WTC11 (cell line): Measurements from ENCODE around the gene NPAS2. TPM values are rescaled to one million over a fixed set of nuclear protein-coding genes. Genes with fewer than 3 reads are reported as not detected.

Experiments used
- ATAC-seq: fragments of 200-7000 bp; cut with Tn5 transposase; 2 replicates; pipeline ENCODE4 v1.10.0; 2021; ENCODE audit warnings: mild to moderate bottlenecking, moderate library complexity
- CTCF ChIA-PET: fragments of 300-600 bp; sonication (Branson Sonifier 250); formaldehyde crosslinking; loops from one replicate; lab custom pipeline; 2021; ENCODE audit warnings: antibody characterized with exemption; lab: Charles Lee
- POLR2A ChIA-PET: fragments of 350-600 bp; sonication (Branson Sonifier 250); formaldehyde crosslinking; loops from one replicate; lab custom pipeline; 2021; ENCODE audit warnings: antibody characterized with exemption; lab: Charles Lee
- DNase-seq: peaks from one replicate; pipeline ENCODE4 v3.0.0; 2021; ENCODE audit warnings: low spot score
- H3K27ac Mint-ChIP-seq: 2 replicates; pipeline ENCODE4 v1.8.0; 2021; ENCODE audit warnings: mixed read lengths
- H3K27me3 Mint-ChIP-seq: 2 replicates; pipeline ENCODE4 v1.8.0; 2021; ENCODE audit warnings: low read depth, mild to moderate bottlenecking, moderate library complexity, mixed read lengths
- H3K36me3 Mint-ChIP-seq: 2 replicates; pipeline ENCODE4 v1.8.0; 2021; ENCODE audit warnings: mixed read lengths
- H3K4me1 Mint-ChIP-seq: 2 replicates; pipeline ENCODE4 v1.8.0; 2022; ENCODE audit warnings: mixed read lengths
- H3K4me3 Mint-ChIP-seq: 2 replicates; pipeline ENCODE4 v1.8.0; 2021; ENCODE audit warnings: mild to moderate bottlenecking, moderate library complexity, mixed read lengths
- H3K9me3 Mint-ChIP-seq: 2 replicates; pipeline ENCODE4 v1.8.0; 2021; ENCODE audit warnings: mixed read lengths
- ARID4B ChIP-seq: sonication (generic); formaldehyde crosslinking; IDR thresholded peaks from 2 replicates; pipeline ENCODE4 v1.8.0; 2023; ENCODE audit warnings: missing genetic modification reagents, mild to moderate bottlenecking, borderline replicate concordance
- CBFB ChIP-seq: sonication (generic); formaldehyde crosslinking; IDR thresholded peaks from 2 replicates; pipeline ENCODE4 v1.8.1; 2022; ENCODE audit warnings: mild to moderate bottlenecking, low read depth, missing genetic modification reagents
- ETV6 ChIP-seq: sonication (generic); formaldehyde crosslinking; IDR thresholded peaks from 2 replicates; pipeline ENCODE4 v1.8.1; 2022; ENCODE audit warnings: mild to moderate bottlenecking, missing genetic modification reagents
- FOXJ3 ChIP-seq: sonication (generic); formaldehyde crosslinking; IDR thresholded peaks from 2 replicates; pipeline ENCODE4 v1.9.0; 2021; ENCODE audit warnings: missing genetic modification reagents, mild to moderate bottlenecking, borderline replicate concordance
- FOXK1 ChIP-seq: sonication (generic); formaldehyde crosslinking; IDR thresholded peaks from 2 replicates; pipeline ENCODE4 v1.8.0; 2022; ENCODE audit warnings: mild to moderate bottlenecking, moderate library complexity, missing genetic modification reagents
- GTF2I ChIP-seq: fragments of 250-450 bp; sonication (Bioruptor Pico); conservative IDR thresholded peaks from 2 replicates; pipeline ENCODE4 v1.4.0; 2021; ENCODE audit warnings: mild to moderate bottlenecking
- HMGXB4 ChIP-seq: sonication (generic); formaldehyde crosslinking; IDR thresholded peaks from 2 replicates; pipeline ENCODE4 v1.8.1; 2023; ENCODE audit warnings: mild to moderate bottlenecking, moderate library complexity, missing genetic modification reagents
- IRF2 ChIP-seq: sonication (generic); formaldehyde crosslinking; IDR thresholded peaks from 2 replicates; pipeline ENCODE4 v1.8.0; 2022; ENCODE audit warnings: low read depth, missing genetic modification reagents, borderline replicate concordance
- MXD4 ChIP-seq: fragments of 250-450 bp; sonication (Bioruptor Pico); IDR thresholded peaks from 2 replicates; pipeline ENCODE4 v1.8.0; 2021; ENCODE audit warnings: mild to moderate bottlenecking, moderate library complexity, borderline replicate concordance
- SP1 ChIP-seq: sonication (generic); formaldehyde crosslinking; conservative IDR thresholded peaks from 2 replicates; pipeline ENCODE4 v1.8.1; 2022; ENCODE audit warnings: missing genetic modification reagents
- TEAD1 ChIP-seq: sonication (generic); formaldehyde crosslinking; IDR thresholded peaks from 2 replicates; pipeline ENCODE4 v1.8.0; 2022; ENCODE audit warnings: mild to moderate bottlenecking, missing genetic modification reagents
- TP53 ChIP-seq: sonication (generic); formaldehyde crosslinking; IDR thresholded peaks from 2 replicates; pipeline ENCODE4 v1.8.1; 2023; ENCODE audit warnings: mild to moderate bottlenecking, missing genetic modification reagents
- USF1 ChIP-seq: sonication (generic); formaldehyde crosslinking; IDR thresholded peaks from 2 replicates; pipeline ENCODE4 v1.8.0; 2022; ENCODE audit warnings: mild to moderate bottlenecking, missing genetic modification reagents
- ZBTB21 ChIP-seq: sonication (generic); formaldehyde crosslinking; IDR thresholded peaks from 2 replicates; pipeline ENCODE4 v1.8.1; 2023; ENCODE audit warnings: mild to moderate bottlenecking, missing genetic modification reagents, borderline replicate concordance
- ZNF232 ChIP-seq: sonication (generic); formaldehyde crosslinking; IDR thresholded peaks from 2 replicates; pipeline ENCODE4 v1.8.0; 2022; ENCODE audit warnings: mild to moderate bottlenecking, missing genetic modification reagents
- ZNF317 ChIP-seq: sonication (generic); formaldehyde crosslinking; IDR thresholded peaks from 2 replicates; pipeline ENCODE4 v1.8.1; 2023; ENCODE audit warnings: low read depth, mild to moderate bottlenecking, moderate library complexity, missing genetic modification reagents, borderline replicate concordance
- total RNA-seq: library from RNA; stranded (reverse); gene quantifications from 3 replicates; pipeline ENCODE4 v1.2.3, GENCODE V29; 2021
- TF ChIP-seq, protein P1 (sequence below): sonication (generic); formaldehyde crosslinking; IDR thresholded peaks from 2 replicates; pipeline ENCODE4 v1.8.0; 2023; ENCODE audit warnings: missing genetic modification reagents
- TF ChIP-seq, protein P2 (sequence below): sonication (generic); formaldehyde crosslinking; conservative IDR thresholded peaks from 2 replicates; pipeline ENCODE4 v1.8.1; 2023; ENCODE audit warnings: mild to moderate bottlenecking, low read depth, missing genetic modification reagents, moderate library complexity
- TF ChIP-seq, protein P3 (sequence below): fragments of 200-600 bp; IDR thresholded peaks from 2 replicates; pipeline ENCODE4 v1.8.0; 2022; ENCODE audit warnings: antibody characterized with exemption

NPAS2 gene
- total RNA-seq, 1 experiment from 2014 or later = 2.6 TPM

DNA sequence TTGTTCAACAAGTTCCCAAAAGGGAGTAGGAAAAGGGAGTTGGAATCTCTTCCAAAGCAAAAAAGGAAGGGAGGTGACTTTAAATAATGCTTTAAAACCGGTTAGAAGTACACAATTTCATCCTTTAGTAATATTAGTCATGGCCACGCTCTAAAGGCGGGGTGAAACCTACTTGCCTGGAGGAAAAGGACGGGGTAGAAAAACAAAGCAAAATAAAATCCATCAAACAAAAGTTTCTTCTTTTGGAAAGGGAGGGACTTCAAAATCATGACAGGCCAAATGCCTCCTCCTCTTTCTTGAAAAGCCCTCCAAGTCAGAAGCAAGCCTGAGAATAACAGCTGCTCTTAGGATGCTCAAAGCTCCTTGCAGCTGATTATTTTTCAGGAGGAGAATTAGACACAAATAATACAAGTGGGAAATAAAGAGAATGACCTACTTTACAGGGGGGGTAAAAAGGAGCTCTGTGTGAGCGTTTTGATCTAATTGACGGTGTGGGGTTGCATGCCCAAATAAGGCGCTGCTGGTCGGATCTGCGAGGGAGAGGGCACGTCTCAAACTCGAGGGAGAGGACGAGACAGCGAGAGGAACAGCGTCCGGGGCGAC lies 1.8 kb upstream of the NPAS2 start:
- Mint-ChIP-seq H3K4me1 (peaks cover 44% of the 10 kb centered on the region), H3K4me3 (peak overlapping the region; percentile 62), H3K36me3 (no peaks in the 10 kb centered on the region), H3K27me3 (peaks cover 69% of the 10 kb centered on the region), H3K27ac (no peak overlapping the region), H3K9me3 (no peaks in the 10 kb centered on the region)
- ChIA-PET CTCF (interaction anchor here (1.2 to 1.8 kb wide), 2 partner anchors 8 to 88 kb away, joined by 4 to 5 read pairs; no protein-coding TSS in a partner anchor), POLR2A (no interaction called here)
- TF ChIP-seq ETV6 (CRISPR knock-in tag) (peak; percentile 59; the same call in 1 of the 2 replicates), GTF2I (CRISPR knock-in tag) (no peak), ZNF232 (CRISPR knock-in tag) (no peak)
- no peak for DNase-seq
- no peak for ATAC-seq

- no peaks in the 10 kb centered on the region for H3K9me3 Mint-ChIP-seq
- TF ChIP-seq CBFB (CRISPR knock-in tag) (no peak), FOXK1 (CRISPR knock-in tag) (0 out of 2 replicates have a peak, but pooled peaks have one; percentile 24), USF1 (CRISPR knock-in tag) (0 out of 2 replicates have a peak, but pooled peaks have one; percentile 22), HMGXB4 (CRISPR knock-in tag) (peak; percentile 86), ZNF317 (CRISPR knock-in tag) (no peak), ETV6 (CRISPR knock-in tag) (no peak), FOXJ3 (CRISPR knock-in tag) (no peak), ZBTB21 (no peak), TEAD1 (CRISPR knock-in tag) (0 out of 2 replicates have a peak, but pooled peaks have one; percentile 27), MXD4 (no peak), IRF2 (CRISPR knock-in tag) (no peak), ARID4B (0 out of 2 replicates have a peak, but pooled peaks have one; percentile 40), SP1 (no peak), TP53 (CRISPR knock-in tag) (0 out of 2 replicates have a peak, but pooled peaks have one; percentile 58)
- TF ChIP-seq, protein P1, sequence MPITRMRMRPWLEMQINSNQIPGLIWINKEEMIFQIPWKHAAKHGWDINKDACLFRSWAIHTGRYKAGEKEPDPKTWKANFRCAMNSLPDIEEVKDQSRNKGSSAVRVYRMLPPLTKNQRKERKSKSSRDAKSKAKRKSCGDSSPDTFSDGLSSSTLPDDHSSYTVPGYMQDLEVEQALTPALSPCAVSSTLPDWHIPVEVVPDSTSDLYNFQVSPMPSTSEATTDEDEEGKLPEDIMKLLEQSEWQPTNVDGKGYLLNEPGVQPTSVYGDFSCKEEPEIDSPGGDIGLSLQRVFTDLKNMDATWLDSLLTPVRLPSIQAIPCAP (CRISPR knock-in tag) = no peak
- TF ChIP-seq, protein P2, sequence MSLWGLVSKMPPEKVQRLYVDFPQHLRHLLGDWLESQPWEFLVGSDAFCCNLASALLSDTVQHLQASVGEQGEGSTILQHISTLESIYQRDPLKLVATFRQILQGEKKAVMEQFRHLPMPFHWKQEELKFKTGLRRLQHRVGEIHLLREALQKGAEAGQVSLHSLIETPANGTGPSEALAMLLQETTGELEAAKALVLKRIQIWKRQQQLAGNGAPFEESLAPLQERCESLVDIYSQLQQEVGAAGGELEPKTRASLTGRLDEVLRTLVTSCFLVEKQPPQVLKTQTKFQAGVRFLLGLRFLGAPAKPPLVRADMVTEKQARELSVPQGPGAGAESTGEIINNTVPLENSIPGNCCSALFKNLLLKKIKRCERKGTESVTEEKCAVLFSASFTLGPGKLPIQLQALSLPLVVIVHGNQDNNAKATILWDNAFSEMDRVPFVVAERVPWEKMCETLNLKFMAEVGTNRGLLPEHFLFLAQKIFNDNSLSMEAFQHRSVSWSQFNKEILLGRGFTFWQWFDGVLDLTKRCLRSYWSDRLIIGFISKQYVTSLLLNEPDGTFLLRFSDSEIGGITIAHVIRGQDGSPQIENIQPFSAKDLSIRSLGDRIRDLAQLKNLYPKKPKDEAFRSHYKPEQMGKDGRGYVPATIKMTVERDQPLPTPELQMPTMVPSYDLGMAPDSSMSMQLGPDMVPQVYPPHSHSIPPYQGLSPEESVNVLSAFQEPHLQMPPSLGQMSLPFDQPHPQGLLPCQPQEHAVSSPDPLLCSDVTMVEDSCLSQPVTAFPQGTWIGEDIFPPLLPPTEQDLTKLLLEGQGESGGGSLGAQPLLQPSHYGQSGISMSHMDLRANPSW (CRISPR knock-in tag) = no peak
- TF ChIP-seq, protein P3, sequence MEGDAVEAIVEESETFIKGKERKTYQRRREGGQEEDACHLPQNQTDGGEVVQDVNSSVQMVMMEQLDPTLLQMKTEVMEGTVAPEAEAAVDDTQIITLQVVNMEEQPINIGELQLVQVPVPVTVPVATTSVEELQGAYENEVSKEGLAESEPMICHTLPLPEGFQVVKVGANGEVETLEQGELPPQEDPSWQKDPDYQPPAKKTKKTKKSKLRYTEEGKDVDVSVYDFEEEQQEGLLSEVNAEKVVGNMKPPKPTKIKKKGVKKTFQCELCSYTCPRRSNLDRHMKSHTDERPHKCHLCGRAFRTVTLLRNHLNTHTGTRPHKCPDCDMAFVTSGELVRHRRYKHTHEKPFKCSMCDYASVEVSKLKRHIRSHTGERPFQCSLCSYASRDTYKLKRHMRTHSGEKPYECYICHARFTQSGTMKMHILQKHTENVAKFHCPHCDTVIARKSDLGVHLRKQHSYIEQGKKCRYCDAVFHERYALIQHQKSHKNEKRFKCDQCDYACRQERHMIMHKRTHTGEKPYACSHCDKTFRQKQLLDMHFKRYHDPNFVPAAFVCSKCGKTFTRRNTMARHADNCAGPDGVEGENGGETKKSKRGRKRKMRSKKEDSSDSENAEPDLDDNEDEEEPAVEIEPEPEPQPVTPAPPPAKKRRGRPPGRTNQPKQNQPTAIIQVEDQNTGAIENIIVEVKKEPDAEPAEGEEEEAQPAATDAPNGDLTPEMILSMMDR = 0 out of 2 replicates have a peak, but pooled peaks have one; percentile 21
Observed at GRCh38 chr2:100818606-100819369, 1.2 kb upstream of the NPAS2 start.

More at GRCh38 chr2:100818606-100819369, 1.2 kb upstream of the NPAS2 start:
- no peak overlapping the region for H3K27ac Mint-ChIP-seq
- H3K4me3 Mint-ChIP-seq = peak overlapping the region; percentile 72
- DNase-seq (peak; percentile 73), ATAC-seq (peak; percentile 49)
- peaks cover 38% of the 10 kb centered on the region for H3K4me1 Mint-ChIP-seq
- H3K27me3 Mint-ChIP-seq = peaks cover 76% of the 10 kb centered on the region
- H3K36me3 Mint-ChIP-seq = no peaks in the 10 kb centered on the region
- POLR2A ChIA-PET = interaction anchor here (0.7 kb wide), 1 partner anchor 63 kb away, joined by 3 read pairs; no protein-coding TSS in a partner anchor
- CTCF ChIA-PET = interaction anchor here (1.1 to 1.8 kb wide), 3 partner anchors 9 to 208 kb away, joined by 4 to 5 read pairs (median 4); no protein-coding TSS in a partner anchor
